Measurements from ENCODE around the gene RACGAP1.

The RACGAP1 gene

GRCh38 chr12:49943625-49943960 is 81.7 kb downstream of the RACGAP1 start:
- H3K9ac ChIP-seq (ENCODE audit: low read length), result no peak overlapping the region
- peaks cover 24% of the 10 kb centered on the region for H3K4me1 ChIP-seq (ENCODE audit: control insufficient read depth, insufficient read depth, low read length)
- H3K4me3 ChIP-seq (ENCODE audit: low read length), result no peak overlapping the region

GRCh38 chr12:49942921-49943624 is 82.2 kb downstream of the RACGAP1 start:
- Histone ChIP-seq H3K36me3 (ENCODE audit: control insufficient read depth, insufficient read depth, low read length) (no peaks in the 10 kb centered on the region), H3K4me3 (ENCODE audit: low read length) (no peak overlapping the region), H3K9me3 (ENCODE audit: control insufficient read depth, low read length) (no peaks in the 10 kb centered on the region), H3K4me1 (ENCODE audit: control insufficient read depth, insufficient read depth, low read length) (peaks cover 24% of the 10 kb centered on the region), H3K9ac (ENCODE audit: low read length) (no peak overlapping the region), H3K27me3 (ENCODE audit: control insufficient read depth, insufficient read depth, low read length) (no peaks in the 10 kb centered on the region)

More at GRCh38 chr12:49943625-49943960, 81.7 kb downstream of the RACGAP1 start:
- H3K36me3 ChIP-seq (ENCODE audit: control insufficient read depth, insufficient read depth, low read length), result no peaks in the 10 kb centered on the region
- H3K27me3 ChIP-seq (ENCODE audit: control insufficient read depth, insufficient read depth, low read length), result no peaks in the 10 kb centered on the region
- H3K9me3 ChIP-seq (ENCODE audit: control insufficient read depth, low read length), result no peaks in the 10 kb centered on the region

DNA sequence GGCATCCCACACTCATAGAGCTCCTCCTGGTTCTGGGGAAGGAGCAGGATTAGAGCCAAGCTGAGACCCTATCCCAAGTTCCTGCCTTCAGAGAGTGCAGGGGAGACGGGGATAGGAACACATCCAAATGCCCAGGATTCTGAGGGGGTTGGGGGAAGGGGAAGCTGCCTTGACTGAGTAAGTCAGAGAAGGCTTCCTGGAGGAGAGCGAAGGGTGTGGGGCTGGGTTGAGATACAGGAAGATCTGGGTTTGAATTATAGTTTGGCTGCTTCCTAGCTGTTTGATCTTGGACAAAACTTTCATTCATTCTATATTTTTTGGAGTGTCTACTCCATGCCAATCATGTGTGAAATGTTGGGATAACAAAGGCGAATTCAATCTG is 82.8 kb downstream of the RACGAP1 start:
- Histone ChIP-seq H3K27me3 (ENCODE audit: control insufficient read depth, insufficient read depth, low read length) (no peaks in the 10 kb centered on the region), H3K36me3 (ENCODE audit: control insufficient read depth, insufficient read depth, low read length) (no peaks in the 10 kb centered on the region), H3K9ac (ENCODE audit: low read length) (no peak overlapping the region), H3K4me3 (ENCODE audit: low read length) (no peak overlapping the region), H3K9me3 (ENCODE audit: control insufficient read depth, low read length) (no peaks in the 10 kb centered on the region), H3K4me1 (ENCODE audit: control insufficient read depth, insufficient read depth, low read length) (peaks cover 24% of the 10 kb centered on the region)

DNA sequence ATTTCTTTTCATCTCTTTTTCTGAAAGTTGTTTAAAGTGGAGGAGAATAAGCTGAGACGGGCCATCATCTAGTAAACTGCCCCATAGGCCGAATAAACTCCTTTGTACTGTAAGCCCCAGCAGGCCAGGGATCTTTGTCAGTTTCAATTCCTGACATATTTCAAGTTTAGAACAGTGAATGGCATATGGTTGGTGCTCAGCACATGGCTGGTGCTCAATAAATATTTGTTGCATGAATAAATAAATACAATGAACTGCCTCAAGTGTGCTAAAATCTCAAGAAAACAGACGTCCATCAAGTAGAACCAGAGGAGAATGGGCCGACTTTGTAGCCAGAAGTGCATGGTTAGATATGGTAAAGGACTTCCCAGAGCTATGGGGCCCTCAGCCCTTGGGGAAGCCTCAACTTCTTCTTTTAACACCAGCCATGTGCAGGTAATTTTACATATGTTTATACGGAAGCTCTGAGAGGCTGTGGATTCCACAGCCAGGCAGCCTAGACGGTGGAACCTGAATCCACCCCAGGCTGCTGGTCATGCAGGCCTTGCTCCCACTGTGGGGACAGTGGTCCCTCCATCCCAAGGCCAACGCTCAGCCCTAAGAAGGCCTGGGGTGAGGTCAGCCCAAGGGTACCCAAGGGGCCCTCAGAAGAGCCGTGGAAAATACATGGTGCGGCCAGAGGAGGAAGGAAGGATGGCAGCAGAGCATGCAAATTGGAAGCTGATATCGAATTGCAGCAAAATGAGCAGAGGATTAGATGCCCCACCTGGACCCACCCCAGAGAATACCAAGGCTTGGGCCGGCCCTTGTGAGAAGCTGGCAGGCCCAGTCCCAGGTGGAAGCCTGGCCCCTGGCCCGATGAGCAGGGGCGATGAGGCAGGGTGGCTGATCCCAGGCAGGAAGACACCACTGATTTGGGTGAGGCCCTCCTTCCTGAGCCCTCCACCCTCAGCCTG is 83.5 kb downstream of the RACGAP1 start:
- H3K9ac ChIP-seq (ENCODE audit: low read length), result no peak overlapping the region
- H3K4me3 ChIP-seq (ENCODE audit: low read length), result no peak overlapping the region
- no peaks in the 10 kb centered on the region for H3K27me3 ChIP-seq (ENCODE audit: control insufficient read depth, insufficient read depth, low read length)
- H3K9me3 ChIP-seq (ENCODE audit: control insufficient read depth, low read length), result no peaks in the 10 kb centered on the region
- peaks cover 24% of the 10 kb centered on the region for H3K4me1 ChIP-seq (ENCODE audit: control insufficient read depth, insufficient read depth, low read length)
- H3K36me3 ChIP-seq (ENCODE audit: control insufficient read depth, insufficient read depth, low read length), result no peaks in the 10 kb centered on the region

- Histone ChIP-seq H3K4me1 (ENCODE audit: control insufficient read depth, insufficient read depth, low read length) (peaks cover 15% of the 10 kb centered on the region), H3K36me3 (ENCODE audit: control insufficient read depth, insufficient read depth, low read length) (no peaks in the 10 kb centered on the region), H3K4me3 (ENCODE audit: low read length) (no peak overlapping the region), H3K9me3 (ENCODE audit: control insufficient read depth, low read length) (no peaks in the 10 kb centered on the region), H3K27me3 (ENCODE audit: control insufficient read depth, insufficient read depth, low read length) (no peaks in the 10 kb centered on the region), H3K9ac (ENCODE audit: low read length) (peak overlapping the region; percentile 7)
Measured at GRCh38 chr12:49939707-49940106, 85.6 kb downstream of the RACGAP1 start.

DNA sequence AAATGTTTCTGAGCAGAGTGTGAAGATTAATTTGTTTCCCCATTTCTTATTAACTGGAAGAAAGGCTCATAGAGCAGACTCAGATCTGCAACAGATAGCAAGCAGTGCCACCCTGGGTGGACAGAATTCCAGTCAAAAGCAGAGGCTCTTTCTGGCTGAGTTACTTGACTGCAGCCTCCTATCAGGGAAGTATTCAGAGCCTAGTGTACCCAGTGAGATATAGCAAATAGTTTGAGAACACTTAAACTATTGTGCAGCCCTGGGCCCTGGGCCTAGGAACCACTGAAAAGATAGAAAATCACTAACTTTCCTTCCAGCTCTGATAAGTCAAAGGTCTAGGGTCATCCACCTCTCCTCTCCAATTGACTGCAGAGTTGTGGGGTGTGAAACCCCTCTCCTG is 86.0 kb downstream of the RACGAP1 start:
- Histone ChIP-seq H3K27me3 (ENCODE audit: control insufficient read depth, insufficient read depth, low read length) (no peaks in the 10 kb centered on the region), H3K4me3 (ENCODE audit: low read length) (no peak overlapping the region), H3K36me3 (ENCODE audit: control insufficient read depth, insufficient read depth, low read length) (no peaks in the 10 kb centered on the region), H3K4me1 (ENCODE audit: control insufficient read depth, insufficient read depth, low read length) (peaks cover 15% of the 10 kb centered on the region), H3K9me3 (ENCODE audit: control insufficient read depth, low read length) (no peaks in the 10 kb centered on the region), H3K9ac (ENCODE audit: low read length) (peak overlapping the region; percentile 7)
